OCI-LY3 (cell line): ENCODE data around the gene PFAS.
"Not testable (repeated sequence)": the region's sequence is repeated elsewhere in the genome, so short reads cannot be mapped to it uniquely, and the experiment has no call there.

Source experiments
- H2AFZ ChIP-seq: fragments of 200-600, 300-600 bp; shearing (Covaris generic); 2 replicates; pipeline ENCODE4 v1.6.0; 2014; ENCODE audit warnings: antibody characterized with exemption, low read depth, low read length
- H3K27ac ChIP-seq: fragments of 200-600, 300-600 bp; sonication (generic); 2 replicates; pipeline ENCODE4 v1.5.1; 2014; ENCODE audit warnings: mild to moderate bottlenecking, low read length, moderate library complexity, mixed read lengths
- H3K27me3 ChIP-seq: fragments of 200-600, 300-600 bp; sonication (generic); 2 replicates; pipeline ENCODE4 v1.6.1; 2014; ENCODE audit warnings: low read depth, low read length, mixed read lengths
- H3K36me3 ChIP-seq: fragments of 200-600, 300-600 bp; sonication (generic); replicated peaks from 2 replicates; pipeline ENCODE3; 2014; ENCODE audit warnings: low read depth, low read length, mixed read lengths
- H3K4me1 ChIP-seq: fragments of 300-600, 200-600 bp; sonication (generic); 2 replicates; pipeline ENCODE4 v1.6.1; 2014; ENCODE audit warnings: low read length, mixed read lengths
- H3K4me2 ChIP-seq: fragments of 200-600, 300-600 bp; sonication (generic); 2 replicates; pipeline ENCODE4 v1.6.1; 2014; ENCODE audit warnings: low read length, mixed read lengths
- H3K4me3 ChIP-seq: fragments of 300-600, 200-600 bp; sonication (generic); 2 replicates; pipeline ENCODE4 v1.5.1; 2014; ENCODE audit warnings: antibody characterized with exemption, mild to moderate bottlenecking, low read length, moderate library complexity
- H3K79me2 ChIP-seq: fragments of 300-600, 200-600 bp; shearing (Covaris generic); 2 replicates; pipeline ENCODE4 v1.6.1; 2014; ENCODE audit warnings: mild to moderate bottlenecking, low read length, mixed read lengths
- H3K9ac ChIP-seq: fragments of 300-600, 200-600 bp; shearing (Covaris generic); 2 replicates; pipeline ENCODE4 v1.6.0; 2014; ENCODE audit warnings: mild to moderate bottlenecking, low read length, moderate library complexity
- H3K9me3 ChIP-seq: fragments of 200-600, 300-600 bp; shearing (Covaris generic); 2 replicates; pipeline ENCODE4 v1.6.1; 2014; ENCODE audit warnings: low read length, mixed read lengths; ENCODE audit not compliant: insufficient read depth
- H4K20me1 ChIP-seq: fragments of 200-600, 300-600 bp; sonication (generic); 2 replicates; pipeline ENCODE4 v1.6.1; 2016; ENCODE audit warnings: low read length, mixed read lengths; ENCODE audit not compliant: insufficient read depth
- CTCF ChIP-seq: fragments of 200-600, 300-600 bp; sonication (generic); IDR thresholded peaks from 2 replicates; pipeline ENCODE4 v1.5.1; 2014; ENCODE audit warnings: antibody characterized with exemption, low read length, low read depth
- EZH2phosphoT487 ChIP-seq: fragments of 200-600 bp; shearing (Covaris generic); IDR thresholded peaks from 2 replicates; pipeline ENCODE4 v1.6.1; 2018; ENCODE audit warnings: antibody characterized with exemption, mixed run types, low read depth

Gene PFAS

GRCh38 chr17:8243827-8244226 lies 5.3 kb upstream of the PFAS start:
- Histone ChIP-seq H3K27me3 (no peaks in the 10 kb centered on the region), H3K9ac (no peak overlapping the region), H3K4me2 (no peak overlapping the region), H2AFZ (no peak overlapping the region), H3K9me3 (no peaks in the 10 kb centered on the region), H3K36me3 (peaks cover 11% of the 10 kb centered on the region), H3K79me2 (peaks cover 30% of the 10 kb centered on the region), H3K27ac (no peak overlapping the region), H3K4me3 (no peak overlapping the region), H3K4me1 (no peaks in the 10 kb centered on the region), H4K20me1 (no peaks in the 10 kb centered on the region)
- no peak for TF ChIP-seq CTCF
- TF ChIP-seq EZH2phosphoT487: no peak

- peaks cover 8% of the 10 kb centered on the region for H3K36me3 ChIP-seq
- H4K20me1 ChIP-seq: no peaks in the 10 kb centered on the region
- H3K4me3 ChIP-seq: no peak overlapping the region
- no peak overlapping the region for H3K4me2 ChIP-seq
- no peaks in the 10 kb centered on the region for H3K27me3 ChIP-seq
- peaks cover 36% of the 10 kb centered on the region for H3K79me2 ChIP-seq
- H3K27ac ChIP-seq: no peak overlapping the region
- no peaks in the 10 kb centered on the region for H3K4me1 ChIP-seq
- H2AFZ ChIP-seq: no peak overlapping the region
- H3K9me3 ChIP-seq: no peaks in the 10 kb centered on the region
- no peak overlapping the region for H3K9ac ChIP-seq
- no peak for TF ChIP-seq CTCF
- TF ChIP-seq EZH2phosphoT487: no peak
Observed at GRCh38 chr17:8244768-8245167, 4.3 kb upstream of the PFAS start.

GRCh38 chr17:8249621-8250500 lies 772 bp downstream of the PFAS start:
- Histone ChIP-seq H3K36me3 (peaks cover 11% of the 10 kb centered on the region), H3K9ac (peak overlapping the region; percentile 95), H2AFZ (no peak overlapping the region), H3K4me2 (peak overlapping the region; percentile 99), H3K79me2 (peaks cover 59% of the 10 kb centered on the region), H4K20me1 (no peaks in the 10 kb centered on the region), H3K4me3 (peak overlapping the region; percentile 100), H3K9me3 (no peaks in the 10 kb centered on the region), H3K27ac (peak overlapping the region; percentile 100), H3K27me3 (no peaks in the 10 kb centered on the region), H3K4me1 (peaks cover 8% of the 10 kb centered on the region)
- no peak for TF ChIP-seq EZH2phosphoT487
- TF ChIP-seq CTCF: no peak

GRCh38 chr17:8251411-8251810 lies 2.3 kb downstream of the PFAS start:
- H3K79me2 ChIP-seq: peaks cover 45% of the 10 kb centered on the region
- not testable (repeated sequence) for H2AFZ ChIP-seq, H3K27me3 ChIP-seq, H3K4me2 ChIP-seq, H4K20me1 ChIP-seq, H3K9me3 ChIP-seq, H3K27ac ChIP-seq, H3K36me3 ChIP-seq, H3K9ac ChIP-seq, H3K4me1 ChIP-seq, H3K4me3 ChIP-seq
